ENCODE measurements around the gene DVL1.

DNA sequence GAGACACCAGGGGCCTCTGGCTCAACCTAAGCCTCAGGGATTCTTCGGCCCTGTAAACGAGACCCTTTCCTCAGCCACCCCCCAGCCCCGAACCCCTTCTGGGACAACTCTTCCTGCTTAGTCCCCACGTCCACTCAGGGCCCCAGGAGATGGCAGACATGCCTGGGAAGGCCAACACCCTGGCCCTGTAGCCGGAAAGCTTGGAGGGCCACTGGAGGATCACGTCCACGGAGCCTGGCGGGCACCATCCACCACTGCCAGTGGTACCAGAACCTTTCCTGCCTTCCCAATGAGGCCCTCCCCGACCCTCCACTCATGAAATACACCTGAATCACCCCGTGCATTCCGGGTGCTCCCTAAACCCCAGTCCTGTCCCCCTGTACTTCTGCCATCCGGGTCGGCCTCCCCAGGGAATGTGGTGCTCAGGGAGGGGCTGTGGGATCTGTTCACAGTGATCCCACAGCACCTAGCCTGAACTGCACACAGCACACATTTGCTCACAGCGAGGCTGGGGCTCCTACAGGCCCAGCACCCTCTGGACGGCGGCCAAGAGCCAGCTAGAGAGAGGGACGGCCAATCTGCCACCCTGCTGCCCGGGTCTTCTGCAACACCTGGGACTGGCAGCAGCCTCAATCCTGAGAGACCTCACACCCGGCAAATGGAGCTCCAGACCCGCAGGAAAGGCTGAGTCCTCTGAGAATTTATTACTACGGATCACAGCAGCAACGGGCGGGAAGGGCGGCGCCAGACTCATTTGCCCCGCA lies 24.0 kb upstream of the DVL1 start:
- no peak for TF ChIP-seq POLR2A (IDR thresholded peaks at IDR 0.05)
- TF ChIP-seq, protein P1, sequence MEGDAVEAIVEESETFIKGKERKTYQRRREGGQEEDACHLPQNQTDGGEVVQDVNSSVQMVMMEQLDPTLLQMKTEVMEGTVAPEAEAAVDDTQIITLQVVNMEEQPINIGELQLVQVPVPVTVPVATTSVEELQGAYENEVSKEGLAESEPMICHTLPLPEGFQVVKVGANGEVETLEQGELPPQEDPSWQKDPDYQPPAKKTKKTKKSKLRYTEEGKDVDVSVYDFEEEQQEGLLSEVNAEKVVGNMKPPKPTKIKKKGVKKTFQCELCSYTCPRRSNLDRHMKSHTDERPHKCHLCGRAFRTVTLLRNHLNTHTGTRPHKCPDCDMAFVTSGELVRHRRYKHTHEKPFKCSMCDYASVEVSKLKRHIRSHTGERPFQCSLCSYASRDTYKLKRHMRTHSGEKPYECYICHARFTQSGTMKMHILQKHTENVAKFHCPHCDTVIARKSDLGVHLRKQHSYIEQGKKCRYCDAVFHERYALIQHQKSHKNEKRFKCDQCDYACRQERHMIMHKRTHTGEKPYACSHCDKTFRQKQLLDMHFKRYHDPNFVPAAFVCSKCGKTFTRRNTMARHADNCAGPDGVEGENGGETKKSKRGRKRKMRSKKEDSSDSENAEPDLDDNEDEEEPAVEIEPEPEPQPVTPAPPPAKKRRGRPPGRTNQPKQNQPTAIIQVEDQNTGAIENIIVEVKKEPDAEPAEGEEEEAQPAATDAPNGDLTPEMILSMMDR (IDR thresholded peaks at IDR 0.05): no peak
- TF ChIP-seq EP300 (IDR thresholded peaks at IDR 0.05): no peak
- no peak for TF ChIP-seq POLR2AphosphoS5 (IDR thresholded peaks at IDR 0.05)

Data from upper lobe of left lung (tissue), 4 donors.